HG02610 (cell line): Measurements from ENCODE around the gene SAFB2.

Experiments used
- ATAC-seq: cut with Tn5 transposase; IDR thresholded peaks from one replicate; pipeline ENCODE4 v1.9.1; 2021; ENCODE audit warnings: mild to moderate bottlenecking, moderate library complexity; ENCODE audit not compliant: unreplicated experiment

Gene SAFB2

DNA sequence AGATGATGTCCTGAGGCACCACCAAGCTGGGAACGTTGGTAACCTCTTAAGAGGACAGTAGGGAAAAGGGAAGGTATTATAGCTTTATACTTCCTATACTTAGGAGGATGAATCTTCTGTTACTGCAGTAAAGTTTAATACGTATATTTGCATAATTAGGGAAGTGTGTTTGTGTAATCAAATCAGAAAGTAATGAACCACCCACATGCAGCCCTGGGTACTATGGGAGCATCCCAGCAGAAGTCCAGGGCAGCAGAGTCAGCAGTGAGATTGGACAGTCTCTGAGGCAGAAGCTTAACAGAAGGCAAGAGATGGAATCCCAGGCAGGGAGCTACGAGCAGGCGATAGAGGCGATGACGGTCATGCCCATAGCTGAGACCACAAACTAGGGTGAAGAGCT lies 12.9 kb upstream of the SAFB2 start:
- ATAC-seq = no peak

DNA sequence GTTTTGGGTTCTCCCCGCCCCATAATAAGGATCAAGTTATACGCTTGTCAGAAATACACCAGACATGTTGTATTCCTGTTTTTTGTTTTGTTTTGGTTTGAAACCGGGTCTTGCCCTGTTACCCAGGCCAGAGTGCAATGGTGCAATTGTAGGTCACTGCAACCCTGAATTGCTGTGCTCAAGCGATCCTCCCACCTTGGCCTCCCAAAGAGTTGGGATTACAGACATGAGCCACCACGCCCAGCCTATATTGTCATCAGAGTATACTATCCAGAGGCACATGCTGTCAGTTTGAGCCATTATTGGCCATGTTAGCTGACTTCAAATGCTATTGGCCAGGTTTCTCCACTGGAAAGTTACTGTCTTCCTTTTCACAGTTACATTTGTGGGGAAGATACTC lies 10.1 kb upstream of the SAFB2 start:
- no peak for ATAC-seq

DNA sequence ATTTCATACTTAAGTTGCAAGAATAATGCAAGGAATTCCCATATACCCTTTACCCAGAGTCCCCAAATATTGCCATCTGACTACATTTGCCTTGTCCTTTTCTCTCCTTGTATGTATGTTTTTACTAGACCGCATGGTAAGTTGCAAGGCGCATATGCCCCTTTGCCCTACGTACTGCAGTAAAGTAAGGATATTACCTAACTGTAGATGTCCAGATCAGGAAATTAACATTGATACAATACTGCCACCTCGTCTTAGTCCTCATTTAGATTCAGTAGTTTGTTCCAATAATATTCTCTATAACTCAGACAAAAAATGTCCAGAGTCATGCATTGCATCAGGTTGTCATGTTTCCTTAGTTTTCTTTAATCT lies 9.7 kb upstream of the SAFB2 start:
- ATAC-seq = no peak

DNA sequence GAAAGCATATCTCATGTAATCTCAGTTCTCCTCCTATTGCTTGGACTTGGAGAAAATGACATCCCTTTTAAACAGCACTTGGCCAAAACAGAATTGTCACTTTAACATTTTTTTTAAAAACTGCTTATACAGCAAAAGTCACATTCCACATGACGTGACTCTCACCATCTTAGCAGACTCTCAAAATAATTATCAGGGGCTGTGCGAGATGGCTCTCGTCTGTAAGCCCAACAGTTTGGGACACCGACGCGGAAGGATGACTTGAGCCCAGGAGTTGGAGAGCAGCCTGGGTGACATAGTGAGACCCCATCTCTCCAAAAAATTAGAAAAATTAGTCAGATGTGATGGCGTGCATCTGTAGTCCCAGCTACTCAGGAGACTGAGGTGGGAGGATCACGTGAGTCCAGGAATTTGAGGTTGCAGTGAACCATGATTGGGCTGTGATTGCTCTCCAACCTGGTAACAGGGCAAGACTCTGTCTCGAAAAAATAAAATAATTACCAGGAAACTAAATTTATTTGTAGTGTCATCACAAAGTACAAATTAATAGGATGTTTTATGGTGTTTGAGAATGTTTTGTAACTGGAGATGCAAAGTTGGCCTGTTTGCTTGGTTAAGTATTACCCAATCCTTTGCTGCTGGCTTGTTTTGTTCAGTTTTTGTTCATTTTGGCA lies 9.1 kb upstream of the SAFB2 start:
- ATAC-seq = no peak

DNA sequence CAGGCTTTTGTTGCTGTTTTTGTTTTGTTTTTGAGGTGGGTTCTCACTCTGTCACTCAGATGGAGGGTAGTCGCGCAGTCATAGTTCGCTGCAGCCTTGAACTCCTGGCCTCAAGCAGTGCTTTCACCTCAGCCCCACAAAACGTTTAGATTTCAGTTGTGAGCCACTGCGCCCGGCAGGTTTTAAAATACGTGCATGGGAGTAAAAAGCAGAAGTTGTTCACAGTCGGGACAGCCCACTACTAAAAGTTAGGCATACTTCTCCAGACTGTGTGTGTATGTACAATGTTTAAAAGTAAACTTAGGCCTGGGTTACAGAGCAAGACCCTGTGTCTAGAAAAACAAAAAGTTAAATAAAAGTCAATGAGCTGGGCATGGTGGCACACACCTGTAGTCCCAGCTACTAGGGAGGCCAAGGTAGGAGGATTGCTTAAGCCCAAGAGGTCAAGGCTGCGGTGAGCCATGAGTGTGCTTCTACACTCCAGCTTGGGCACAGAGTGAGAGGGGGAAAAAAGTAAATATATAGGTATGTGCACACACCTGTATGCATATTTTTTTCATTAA lies 6.4 kb upstream of the SAFB2 start:
- no peak for ATAC-seq

DNA sequence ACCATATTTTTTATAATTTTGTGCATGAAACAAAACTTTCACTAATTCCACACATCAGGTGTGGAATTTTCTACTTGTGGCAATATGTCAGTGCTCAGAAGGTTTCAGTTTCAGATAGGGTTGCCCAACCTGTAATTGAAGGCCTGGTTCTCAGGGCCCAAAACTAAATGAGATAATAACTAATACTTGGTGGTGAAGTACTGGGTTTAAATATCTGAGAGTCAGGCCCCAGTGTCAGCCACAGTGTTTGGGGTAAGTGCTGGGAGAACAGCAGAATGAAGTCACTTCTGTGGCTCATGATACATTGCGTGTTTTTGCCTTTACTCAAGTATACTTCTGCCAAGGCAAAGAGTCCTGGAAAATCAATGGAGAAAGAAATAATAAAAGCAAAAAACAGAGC lies 5.9 kb upstream of the SAFB2 start:
- ATAC-seq = no peak

DNA sequence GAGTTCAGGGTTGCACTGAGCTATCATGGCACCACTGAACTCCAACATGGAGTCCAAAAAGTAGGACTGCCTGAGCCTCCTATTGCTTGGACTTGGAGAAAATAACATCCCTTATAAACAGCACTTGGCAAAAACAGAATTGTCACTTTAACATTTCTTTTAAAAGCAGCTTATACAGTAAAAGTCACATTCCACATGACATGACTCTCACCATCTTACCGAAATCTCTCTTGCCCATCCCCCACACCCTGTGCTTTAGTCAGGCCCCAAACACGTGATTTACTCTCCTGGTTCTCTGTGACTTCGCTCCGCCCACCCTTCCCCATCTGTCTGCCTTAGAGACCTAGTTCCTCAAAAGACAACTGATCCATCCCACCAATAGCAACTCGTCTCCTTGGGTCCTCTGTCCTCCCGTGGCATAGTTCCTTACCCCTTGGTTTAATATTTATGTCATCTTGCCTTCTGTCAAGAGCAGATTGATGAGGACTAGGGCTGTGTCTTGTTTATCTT lies 4.9 kb upstream of the SAFB2 start:
- no peak for ATAC-seq

DNA sequence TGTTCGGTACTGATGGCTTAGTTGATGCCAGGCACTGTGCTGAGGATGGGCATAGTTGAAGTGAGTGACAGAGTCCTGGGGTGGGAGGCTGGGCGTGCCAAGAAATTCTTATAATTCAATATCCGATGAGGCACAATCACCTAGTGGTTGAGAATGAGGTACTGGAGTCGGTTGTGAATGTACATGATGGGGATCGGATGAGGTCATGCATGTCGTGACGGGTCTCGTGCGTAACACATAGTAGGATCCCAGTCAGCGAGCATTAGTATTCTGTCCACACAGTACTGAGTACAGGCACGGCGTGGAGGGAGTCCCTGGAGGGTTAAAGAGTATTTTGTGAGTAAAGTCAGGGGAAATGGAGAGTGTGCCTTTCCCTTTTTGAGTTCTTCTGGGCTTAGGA lies 3.1 kb upstream of the SAFB2 start:
- no peak for ATAC-seq

DNA sequence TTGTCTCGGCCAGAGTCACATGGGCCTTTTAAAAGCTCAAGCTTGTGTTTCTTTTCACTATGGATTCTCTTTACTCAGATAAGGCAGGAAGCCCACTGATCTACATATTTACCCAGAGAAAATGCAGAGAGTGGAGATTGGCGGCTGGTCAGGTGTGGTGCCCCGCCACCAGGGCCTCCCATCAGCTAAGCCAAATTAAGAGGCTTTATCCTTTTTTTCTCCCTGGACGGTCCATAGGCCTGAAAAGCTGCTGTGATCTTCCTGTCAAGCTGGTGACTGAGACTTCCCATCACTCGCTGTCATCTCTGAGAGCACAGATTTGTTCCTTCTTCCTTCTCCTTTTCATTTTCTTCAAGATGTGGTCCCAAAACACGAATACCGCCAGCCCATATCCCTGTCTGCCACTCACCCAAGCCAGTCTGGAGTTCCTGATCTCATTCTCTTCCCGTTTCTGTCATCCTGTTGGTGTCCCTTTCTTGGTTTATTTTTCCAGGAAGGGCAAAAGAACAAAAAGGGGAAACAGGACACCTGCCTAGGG lies 2.2 kb upstream of the SAFB2 start:
- no peak for ATAC-seq

DNA sequence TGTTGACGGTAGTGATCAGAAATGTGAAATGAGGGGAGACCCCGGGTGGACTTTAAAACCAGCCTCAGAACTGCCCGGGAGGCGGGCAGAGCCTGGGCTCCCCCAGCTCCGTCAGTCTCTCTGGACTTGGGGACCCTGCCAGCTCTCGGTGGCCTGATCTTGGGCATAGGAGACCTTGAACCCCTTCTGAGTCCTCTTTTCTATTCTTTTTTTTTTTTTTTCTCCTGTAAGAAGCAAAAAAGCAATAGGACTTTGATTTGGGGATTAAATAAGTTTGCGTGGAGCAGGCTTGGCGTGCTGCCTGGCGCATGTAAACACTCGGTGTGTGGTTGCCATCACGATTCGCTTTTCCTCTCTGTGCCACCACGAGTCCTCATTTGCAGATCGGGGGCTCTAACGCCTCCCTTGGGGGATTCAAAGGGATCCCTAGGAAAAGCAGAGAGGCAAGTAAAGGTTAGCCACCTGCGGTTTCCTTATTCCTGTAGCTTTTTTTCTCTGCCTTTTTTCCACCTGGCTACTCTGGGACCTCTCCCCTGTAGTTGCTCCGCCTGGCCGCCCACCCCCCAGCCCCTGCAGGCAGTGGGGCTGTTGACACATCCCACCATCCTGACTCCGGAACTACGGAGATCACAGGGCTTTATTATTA lies 1.6 kb upstream of the SAFB2 start:
- ATAC-seq = no peak

DNA sequence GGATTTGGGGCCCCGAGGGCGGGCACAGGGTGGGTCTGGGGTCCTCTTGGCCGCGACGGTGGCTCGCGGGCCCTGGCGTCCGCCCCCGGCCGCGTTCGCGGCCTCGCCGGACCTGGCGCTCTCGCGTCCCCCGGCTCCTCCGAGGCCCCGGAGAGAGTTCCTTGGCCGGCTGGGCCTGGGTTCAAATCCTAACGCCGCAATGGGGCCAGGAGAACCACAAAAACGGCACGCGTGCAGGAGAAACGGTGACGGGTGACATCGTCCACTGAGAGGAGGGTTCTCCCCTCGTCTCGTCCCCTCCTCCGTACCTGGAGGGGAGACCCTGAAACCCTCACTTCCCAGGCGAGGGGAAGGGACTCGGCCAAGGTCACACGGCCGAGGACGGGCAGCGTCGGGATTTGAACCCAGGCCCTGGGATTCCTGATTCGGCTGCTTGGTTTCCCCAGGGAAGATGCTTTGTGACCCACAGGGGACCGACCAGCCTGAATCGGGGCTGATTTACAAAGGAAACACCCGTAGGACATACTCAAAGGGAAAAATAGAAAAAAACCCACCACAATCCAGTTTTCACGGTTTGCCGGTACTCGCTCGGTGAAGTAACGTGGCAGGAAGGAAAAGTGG lies 931 bp upstream of the SAFB2 start:
- no peak for ATAC-seq

DNA sequence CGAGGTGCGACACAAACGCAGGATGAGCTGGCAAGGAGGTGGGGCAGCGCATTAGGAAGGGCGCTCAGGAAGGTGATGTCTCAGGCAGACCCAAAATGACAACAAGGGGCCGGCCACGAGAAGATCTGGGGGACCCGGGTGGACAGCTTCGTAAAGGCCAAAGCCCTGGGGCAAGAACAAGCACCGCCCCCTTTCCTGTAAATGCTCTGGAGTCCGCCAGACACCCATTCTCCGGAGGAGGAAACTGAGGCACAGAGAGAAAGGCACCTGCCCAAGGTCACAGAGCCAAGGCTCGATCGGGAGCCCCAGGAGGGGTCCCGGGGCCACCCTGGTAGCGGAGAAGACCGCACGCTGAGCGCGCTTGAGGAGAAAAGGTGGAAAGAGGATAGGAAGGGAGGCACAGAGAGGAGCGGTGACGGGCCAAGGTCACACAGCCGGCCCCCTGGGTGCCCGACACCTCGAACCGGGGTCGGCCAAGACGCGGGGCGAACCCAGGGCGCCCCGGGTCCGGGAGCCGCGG lies 571 bp downstream of the SAFB2 start:
- no peak for ATAC-seq

DNA sequence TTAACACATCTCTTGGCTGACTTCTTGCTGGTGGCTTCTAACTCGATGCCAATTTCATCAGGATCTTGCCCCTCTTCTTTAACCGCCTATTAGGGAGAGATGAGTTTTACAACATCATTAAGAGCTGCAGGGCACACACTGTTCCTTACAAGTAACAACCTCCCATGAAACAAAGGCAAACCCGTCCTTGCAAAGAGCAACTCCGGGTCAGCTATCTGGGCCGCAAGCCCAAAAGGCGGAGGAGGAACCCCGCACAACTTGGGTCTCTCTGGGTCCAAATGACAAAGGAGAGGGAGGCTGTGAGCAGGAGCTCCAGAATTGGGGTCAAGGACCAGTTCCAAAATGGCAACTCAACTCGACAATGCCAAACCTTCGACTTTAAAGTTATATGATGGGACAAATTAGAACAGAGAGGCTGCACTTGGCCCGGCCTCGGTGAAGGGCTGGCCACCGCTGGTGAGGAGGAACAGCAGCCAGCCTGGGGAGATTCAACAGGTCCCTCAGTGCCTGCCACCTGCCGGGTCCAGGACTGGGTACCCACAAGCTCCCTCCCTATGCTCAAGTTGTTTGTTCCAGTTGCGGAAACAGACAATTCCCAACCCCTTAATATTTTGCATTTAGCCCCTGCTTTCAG lies 1.1 kb downstream of the SAFB2 start:
- no peak for ATAC-seq

DNA sequence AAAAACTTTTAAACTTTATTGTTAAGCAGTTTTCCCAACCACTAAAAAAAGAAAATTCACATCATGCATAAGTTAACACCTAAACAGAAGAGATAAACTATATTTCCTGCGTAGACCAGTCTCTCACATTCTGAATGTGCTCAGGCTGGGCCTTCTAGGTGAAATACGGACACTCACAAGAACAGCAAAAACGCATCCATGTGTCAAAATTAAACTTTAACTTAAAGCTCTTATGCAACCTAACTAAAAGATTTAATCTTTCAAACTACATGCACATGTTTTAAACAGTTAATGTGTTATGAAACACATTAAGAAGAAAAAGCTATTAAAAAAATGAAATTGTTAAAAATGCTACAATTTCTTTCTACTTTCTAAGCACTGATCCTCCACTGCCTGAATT lies 2.6 kb downstream of the SAFB2 start:
- ATAC-seq = no peak

DNA sequence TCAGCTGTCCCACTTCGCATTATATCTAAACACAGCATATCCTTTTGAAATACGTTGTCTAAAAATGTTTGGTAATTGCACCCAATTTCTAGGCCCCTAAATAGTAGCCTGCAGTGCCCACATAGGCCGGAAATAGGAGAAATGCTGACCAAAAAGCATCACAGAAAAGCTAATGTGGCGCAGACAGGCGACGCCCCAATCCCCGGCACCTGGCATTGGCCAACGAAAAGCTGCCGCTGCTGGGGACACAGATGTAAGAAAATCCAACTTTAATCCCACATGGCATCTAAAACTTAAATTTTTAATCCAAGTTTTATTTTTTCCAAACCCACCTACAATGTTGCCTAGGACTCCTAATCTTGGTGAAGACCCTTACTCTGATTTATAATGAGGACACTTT lies 4.0 kb downstream of the SAFB2 start:
- ATAC-seq = no peak

DNA sequence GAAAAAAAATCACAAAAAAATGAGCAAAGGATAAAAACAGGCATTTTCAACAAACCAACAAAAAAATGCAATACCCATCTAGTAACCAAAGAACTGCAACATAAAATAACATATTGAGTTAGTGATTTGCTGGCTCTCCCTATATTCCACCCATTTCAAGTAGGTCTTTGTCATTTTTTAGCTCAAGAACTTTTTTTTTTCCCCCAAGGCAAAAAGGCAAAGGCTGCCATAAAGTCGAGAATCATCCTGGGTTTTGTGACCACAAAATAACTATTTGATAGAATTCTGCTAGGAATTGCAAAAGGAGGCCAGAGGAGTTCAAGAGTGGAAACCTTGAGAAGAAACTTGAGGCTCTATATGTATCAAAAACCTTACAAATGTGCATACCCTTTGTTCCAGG lies 5.5 kb downstream of the SAFB2 start:
- no peak for ATAC-seq

DNA sequence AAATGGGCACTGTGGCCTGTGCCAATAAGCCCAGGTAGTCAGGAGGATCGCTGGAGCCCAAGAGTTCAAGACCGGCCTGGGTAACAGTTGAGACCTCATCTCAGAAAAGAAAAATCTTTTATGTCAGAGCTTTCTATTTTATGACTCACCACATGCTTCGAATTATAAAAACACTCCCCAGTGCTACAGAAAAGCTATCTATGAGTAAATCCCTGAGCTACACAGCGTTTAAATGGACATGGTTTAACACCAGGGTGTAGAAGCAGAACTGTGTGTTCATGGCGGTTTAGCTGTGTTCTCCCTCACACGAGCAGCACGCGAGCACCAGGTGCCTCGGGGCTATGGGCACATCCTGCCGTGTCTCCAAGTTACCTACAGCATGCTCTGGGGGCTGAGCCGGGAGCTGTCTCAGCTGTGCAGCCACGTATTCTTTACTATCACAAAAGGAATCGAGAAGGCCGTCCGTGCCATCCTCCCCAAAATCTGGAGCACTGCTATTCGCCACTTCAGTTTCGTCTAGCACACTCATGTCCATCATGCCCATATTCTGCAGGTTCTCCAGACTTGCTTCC lies 6.7 kb downstream of the SAFB2 start:
- no peak for ATAC-seq

DNA sequence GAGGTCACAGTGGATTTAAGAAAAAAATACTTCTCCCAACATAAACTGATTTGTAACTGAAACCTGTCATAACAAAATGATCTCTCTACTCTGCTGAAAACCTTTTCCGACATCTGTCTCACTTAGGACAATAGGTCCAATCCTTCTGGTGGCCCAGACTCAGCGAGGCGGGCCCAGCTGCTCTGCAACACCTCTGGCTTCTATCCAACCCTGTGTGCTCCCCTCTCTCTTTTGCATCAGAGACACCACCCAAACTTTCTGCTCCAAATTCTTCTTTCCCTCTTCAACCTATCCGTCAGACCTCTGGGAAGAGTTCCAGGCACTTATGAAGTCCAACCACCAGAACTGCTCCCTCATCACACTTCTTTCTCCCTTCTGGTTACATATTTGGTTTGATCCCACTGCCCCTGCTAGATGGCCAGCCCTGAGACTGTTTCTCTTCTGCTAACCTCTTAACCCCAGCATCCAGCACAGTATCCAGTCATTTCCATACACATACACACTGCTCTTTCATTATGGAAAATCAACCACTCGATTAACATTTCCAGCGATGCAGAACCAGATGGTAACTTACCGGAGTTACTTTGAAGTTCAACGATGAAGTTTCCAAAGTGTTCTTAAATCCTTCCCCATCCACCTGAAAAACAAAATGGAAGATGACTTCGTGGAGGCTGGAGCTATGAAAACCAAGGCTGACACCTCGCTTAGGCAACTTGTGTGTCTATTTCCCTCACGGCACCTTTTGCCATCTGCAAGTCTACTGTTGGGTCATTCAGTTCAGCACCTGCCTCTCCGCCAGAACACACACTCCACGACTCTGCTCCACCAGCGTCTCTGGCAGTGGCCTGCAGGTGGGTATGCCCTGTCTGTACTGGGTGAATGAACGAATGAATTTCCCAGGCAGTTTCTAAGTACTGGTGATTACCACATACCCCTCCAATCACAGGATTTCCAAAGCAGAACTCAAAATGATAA lies 9.4 kb downstream of the SAFB2 start:
- no peak for ATAC-seq

DNA sequence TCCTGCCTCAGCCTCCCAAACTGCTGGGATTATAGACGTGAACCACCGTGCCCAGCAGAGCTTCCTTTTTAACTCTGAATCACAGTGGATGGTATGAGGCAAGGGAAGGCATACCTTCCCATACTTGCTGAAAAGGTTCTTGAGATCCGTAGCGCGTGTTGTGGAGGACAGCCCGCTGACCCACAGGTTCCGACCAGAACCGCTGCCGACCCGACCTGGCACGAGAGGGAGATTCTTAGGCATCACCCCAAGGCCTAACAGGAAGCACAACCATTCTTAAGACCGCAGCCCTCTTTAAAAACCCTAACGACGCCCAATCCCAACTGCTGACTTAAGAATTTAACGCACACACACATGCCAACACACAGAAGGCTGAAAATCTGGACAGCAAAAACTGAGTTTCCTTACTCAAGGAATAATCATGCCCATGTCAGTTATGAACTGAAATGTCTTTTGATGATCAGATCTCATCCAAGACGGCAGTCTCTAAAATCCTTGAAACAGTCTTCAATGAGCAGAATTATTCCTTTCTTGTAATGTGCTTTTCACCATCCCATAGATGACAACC lies 12.6 kb downstream of the SAFB2 start:
- no peak for ATAC-seq
